Activated T-helper 1 cell treated with anti-CD3 and anti-CD28 coated beads, Interleukin-2, amount 50 U/mL, for 16 hours (primary cell): ENCODE measurements around the gene TOR1B.

ENCODE experiments used
- DNase-seq, 2 donors: peaks; one replicate each; pipeline ENCODE4 v3.0.0-alpha.2; 2020; ENCODE audit warnings: low read depth in 1 of 2, low spot score in 1 of 2

TOR1B gene

DNA sequence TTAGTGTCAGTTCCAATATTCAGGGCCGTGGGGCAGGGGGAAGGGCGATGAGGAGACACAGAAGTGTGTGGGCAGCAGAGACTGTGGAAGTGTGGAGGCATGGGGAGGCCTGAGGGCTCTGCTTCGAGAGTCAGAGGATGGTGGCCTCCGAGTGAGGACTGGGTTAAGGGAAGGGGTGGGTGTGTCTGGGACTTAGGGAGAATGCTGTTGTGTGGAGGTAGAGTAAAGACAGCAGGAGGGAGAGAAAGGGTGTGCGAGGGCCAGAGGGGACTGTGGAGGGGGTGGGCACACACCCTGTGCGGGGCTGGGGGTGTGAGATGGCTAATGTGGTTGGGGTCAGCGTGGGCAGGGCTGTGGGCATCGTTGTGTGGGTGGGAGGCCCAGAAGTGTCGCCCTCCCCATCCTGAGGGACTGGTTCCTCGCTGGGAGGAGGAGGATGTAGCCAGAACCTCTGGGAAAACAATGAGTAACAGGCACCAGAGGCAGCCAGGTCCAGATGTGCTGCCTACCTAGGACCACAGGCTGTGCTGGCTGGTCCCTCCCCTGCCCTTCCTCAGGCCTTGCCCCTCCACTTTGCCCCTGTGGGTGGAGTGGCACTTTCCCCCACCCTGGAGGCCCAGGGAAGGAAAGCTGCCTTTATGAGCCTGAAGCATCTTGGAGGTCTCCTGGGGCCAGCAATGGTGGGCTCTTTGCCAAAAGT is 36.5 kb downstream of the TOR1B start:
- no peak for DNase-seq

DNA sequence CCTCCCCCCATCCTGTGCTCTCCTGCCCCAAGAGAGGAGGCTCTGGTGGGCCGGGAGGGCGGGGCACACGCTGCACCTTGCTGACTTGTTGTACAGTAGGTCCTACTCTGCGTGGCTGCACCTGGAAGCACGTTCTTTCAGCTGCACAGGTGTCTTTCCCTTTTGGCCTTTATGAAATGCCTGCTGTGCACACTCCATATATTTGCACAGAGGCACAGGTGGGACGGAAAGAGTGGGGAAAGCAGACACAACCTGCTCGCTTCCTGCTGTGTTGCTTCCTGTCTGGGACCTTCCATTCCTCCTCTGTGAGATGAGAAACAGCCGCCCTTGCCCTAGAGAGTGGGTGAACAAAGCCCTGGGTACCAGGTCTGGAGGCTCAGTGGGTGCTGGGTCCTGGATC is 37.0 kb downstream of the TOR1B start:
- DNase-seq, result no peak

DNA sequence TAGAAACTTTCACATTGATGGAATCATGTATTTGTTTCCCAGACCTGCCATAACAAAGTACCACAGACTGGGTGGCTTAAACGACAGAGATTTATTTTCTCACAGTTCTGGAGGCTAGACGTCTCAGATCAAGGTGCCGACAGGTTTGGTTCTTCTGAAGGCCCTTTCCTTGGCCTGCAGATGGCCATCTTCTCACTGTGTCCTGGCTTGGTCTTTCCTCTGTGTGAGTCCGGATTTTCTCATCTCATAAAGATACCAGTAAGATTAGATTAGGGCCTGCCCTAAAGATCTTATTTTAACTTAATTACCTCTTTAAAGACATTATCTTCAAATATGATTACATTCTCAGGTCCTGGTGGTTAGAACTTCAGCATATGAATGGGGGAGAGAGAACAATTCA is 38.1 kb downstream of the TOR1B start:
- DNase-seq, result no peak

DNA sequence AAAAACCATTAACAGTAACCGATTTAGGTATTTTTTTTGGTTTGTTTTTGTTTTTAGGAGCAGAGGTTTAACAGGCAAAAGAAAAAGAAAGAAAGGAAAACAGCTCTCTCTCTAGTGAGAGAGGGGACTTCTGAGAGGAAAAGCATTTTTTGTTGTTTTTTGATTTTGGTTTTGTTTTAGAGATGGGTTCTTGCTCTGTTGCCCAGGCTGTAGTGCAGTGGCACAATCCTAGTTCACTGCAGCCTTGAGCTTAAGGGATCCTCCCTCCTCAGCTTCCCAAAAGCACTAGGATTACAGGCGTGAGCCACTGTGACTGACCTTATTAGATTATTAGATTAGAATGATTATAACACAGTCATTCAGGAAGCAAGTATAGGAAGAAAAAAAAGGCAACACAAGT is 42.4 kb downstream of the TOR1B start:
- DNase-seq, result no peak

DNA sequence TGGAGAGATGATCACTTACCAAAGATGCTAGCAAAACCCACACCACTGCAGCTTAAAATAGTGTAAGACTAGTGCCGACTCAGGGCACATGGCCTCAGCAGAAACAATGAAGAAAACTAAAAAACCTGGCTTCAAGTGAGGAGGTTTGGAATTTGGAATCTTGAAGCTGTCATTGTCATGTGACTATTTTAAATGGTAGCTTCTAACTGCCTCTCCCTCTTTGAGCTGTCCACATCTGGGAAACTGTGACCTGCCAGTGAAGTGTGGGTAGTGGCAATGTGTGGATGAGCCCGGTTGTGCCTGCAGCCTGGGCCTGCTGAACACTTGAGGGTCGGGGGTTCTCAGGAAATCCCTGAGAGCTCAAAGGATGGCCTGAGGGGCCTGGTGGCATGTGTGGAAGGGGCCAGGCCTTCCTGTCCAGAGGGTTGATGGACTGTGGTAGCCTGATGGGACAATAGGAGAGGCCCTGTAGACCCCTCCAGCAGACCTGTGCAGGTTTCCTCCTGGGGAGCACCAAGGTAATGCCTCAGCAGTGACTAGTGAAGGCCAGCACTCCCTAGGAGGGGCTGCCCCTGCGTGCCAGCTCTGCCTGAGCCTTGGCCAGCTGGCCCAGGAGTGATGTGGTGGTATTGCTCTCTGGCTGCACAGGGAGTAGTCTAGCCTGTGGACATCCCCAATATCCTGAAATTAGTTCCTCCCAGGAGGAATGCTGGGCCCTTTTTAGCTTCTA is 45.9 kb downstream of the TOR1B start:
- no peak for DNase-seq

DNA sequence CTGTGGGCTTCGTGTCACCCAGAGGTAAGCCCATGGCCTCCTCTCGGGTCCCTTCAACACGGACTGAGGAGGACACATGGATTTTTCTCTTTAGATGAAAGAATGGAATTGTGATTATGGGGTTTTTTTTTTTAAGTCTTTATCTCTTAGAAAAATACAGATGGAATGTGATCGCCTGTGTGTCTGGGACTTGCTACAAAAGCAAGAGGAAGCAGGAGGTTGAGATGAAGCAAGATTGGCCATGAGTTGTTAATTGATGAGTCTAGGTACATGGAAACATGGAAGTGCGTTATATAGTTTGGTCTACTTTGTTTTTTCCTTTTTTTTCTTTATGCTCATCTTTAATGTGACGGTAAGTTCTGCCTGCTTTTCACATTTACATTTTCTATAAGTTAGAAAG is 46.9 kb downstream of the TOR1B start:
- DNase-seq, result no peak

DNA sequence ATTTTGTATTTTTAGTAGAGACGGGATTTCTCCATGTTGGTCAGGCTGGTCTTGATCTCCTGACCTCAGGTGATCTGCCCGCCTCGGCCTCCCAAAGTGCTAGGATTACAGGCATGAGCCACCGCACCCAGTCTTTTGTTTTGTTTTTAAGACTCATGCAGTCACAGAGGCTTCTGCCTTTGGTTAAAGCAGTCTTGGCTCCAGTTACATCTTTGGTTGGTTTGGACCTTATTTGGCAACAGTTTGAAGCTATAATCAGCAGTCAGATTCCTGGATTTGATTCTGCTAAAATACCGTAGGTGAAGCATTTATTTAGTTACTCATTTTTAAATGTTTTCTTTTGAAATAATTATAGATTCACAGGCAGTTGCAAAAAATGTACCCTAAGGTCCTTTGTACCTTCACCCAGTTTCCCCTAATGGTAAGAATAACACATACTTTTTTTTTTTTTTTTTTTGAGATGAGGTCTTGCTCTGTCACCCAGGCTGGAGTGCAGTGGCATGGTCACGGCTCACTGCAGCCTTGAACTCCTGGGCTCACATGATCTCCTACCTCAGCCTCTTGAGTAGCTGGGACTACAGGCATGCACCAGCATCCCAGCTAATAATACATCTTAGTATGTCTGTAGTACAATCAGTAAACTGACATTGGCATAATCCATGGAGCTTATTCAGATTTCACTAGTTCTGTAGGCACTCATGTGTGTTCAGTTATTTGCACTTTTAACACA is 48.0 kb downstream of the TOR1B start:
- no peak for DNase-seq

DNA sequence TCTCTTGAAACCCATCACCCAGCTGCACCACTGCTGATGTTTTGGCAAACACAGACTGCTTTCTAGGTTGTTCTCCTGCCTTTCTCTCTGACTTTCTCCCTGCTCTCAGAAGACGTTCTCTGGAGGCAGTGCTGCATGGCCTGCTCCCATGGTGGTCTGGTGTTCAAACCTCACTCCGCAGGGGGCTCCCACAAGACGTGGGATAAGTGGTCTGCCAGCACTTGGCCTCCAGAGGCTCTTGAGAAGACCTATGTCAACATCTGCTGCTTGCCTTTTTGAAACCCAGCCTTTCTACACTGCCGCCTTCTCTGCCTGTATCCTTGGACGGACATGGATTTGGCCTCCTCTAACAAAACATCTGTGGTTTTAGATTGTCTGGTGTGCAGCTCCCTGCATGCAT is 48.8 kb downstream of the TOR1B start:
- no peak for DNase-seq

DNA sequence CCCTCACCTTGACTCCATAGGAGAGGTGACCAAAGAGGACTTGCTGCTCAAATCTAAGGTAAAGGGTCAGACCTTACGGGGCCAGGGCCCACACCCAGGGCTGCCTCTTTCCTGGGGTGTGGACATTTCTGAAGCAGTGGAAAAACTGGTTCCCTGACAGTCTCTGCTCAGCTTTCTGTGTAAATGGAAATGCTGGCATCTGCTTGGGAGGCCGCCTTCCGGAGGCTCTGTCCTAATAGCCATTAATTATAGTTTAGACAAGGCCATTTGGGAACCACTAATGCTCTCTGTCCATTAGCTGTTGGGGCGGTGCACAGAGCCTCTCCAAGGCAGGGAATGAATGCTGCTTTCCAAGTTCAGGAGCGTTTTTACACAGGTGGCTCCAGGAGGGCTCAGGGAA is 49.6 kb downstream of the TOR1B start:
- DNase-seq, result no peak

DNA sequence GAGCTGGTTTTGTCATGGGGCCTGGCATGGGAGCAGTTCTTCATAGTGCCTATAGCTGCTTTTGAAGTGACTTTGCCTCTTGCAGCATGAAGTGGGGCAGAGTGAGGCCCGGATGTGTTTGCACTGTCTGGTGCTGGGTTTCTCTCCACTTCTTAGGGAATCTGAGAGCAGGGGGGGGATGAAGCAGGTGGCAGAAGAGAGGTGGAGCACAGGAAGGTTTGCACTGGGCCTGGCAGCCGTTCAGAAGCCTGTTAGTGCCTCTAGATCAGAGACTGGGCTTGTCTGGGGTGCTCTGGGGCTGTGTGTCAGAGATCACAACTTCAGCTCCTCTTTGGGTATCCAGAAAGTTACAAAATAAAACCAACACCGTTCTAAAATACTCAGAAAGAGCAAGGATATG is 50.6 kb downstream of the TOR1B start:
- no peak for DNase-seq

DNA sequence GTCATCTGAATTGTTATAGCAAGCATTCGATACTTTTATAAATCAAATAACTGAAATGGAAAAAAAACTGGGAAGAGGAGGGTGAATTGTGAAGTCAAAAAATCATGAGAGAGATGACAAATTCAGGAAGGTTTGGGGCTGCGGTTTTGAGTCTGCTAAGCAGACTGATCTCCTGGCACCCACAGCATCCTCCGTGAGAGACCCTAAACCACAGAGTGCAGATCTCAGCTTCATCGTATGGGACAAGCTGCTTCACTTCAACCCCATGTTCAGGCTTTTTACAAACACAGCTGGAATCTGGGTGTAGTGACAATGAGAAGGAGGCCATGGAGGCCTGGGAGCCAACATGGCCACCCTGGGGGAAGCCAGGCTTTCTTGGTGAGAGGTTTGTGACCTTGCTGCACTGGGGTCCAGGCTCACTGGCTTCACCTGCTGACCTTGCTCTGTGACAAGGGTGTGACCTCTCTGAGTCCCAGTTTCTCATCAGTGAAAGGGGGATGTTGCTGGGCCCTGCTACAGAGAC is 51.7 kb downstream of the TOR1B start:
- DNase-seq, result no peak

DNA sequence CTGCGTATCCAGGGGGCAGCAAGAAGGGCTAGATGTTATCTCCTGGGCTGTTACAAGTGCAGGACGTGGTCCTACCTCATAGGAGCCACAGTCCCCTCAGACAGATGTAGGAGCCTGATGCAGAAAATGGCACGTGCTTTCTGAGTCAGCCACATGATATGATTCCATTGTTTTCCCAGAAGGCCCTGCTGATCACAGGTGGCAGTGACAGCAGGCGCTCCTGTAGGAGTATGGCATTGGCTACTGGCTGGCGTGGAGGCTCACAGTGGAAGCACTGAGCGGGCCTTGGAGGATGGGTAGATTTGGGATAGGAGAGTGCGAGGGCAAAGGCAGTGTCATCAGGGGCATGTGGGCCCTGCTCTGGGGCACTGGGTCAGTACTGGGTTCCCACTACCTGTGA is 54.2 kb downstream of the TOR1B start:
- no peak for DNase-seq

DNA sequence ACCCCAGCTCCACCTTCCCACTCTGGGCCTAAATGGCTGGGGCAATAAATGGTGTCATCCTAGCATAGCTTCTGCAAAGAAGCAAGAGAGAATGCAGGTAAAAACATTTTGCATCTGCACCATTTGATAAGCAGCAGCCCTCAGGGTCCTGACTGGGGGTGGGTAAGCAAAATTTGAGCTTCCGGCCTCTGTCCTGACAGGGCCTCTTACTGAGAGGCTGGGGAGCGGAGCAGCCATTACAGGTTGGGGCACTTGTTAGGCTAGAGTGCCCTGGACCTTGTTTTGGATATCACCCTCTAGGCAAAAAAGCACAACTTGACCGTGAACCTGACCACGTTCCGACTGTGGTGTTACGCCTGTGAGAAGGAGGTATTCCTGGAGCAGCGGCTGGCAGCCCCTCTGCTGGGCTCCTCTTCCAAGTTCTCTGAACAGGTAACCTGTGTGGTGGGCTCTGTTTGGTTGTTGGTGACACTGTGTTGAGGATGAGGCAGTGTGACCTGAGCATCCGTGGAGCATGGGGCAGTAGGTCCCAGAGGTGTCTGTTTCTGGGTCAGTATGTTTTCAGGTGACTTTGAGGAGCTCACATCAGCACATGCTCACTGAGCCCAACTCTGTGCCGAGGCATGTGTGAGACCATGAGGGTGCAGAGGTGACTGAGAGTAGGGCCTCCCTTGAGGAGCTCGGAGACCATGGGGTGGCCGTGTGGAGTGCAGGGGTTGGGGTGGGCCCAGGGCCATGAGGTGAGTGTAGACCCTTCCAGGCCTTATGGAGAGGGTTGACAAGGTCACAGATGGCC is 55.4 kb downstream of the TOR1B start:
- no peak for DNase-seq
